NCI-H774 (cell line): Measurements from ENCODE around the gene KCNN1.
"Not testable (repeated sequence)": the region's sequence is repeated elsewhere in the genome, so short reads cannot be mapped to it uniquely, and the experiment has no call there.

Experiments used
- DNase-seq: peaks from one replicate; lab custom pipeline; 2025; lab: John Stamatoyannopoulos, UW

The KCNN1 gene

GRCh38 chr19:17966550-17967256 is at the start of gene KCNN1:
Gene KCNN1 (plus strand): TSS chr19:17967107. CDS start chr19:17973889, 6,782 bp downstream.
- DNase-seq = no peak

GRCh38 chr19:17918151-17918550 is 48.8 kb upstream of the KCNN1 start:
- DNase-seq = not testable (repeated sequence)

- DNase-seq = not testable (repeated sequence)
Observed at GRCh38 chr19:17919122-17919521, 47.8 kb upstream of the KCNN1 start.

- no peak for DNase-seq
Observed at GRCh38 chr19:17920527-17920926, 46.4 kb upstream of the KCNN1 start.

DNA sequence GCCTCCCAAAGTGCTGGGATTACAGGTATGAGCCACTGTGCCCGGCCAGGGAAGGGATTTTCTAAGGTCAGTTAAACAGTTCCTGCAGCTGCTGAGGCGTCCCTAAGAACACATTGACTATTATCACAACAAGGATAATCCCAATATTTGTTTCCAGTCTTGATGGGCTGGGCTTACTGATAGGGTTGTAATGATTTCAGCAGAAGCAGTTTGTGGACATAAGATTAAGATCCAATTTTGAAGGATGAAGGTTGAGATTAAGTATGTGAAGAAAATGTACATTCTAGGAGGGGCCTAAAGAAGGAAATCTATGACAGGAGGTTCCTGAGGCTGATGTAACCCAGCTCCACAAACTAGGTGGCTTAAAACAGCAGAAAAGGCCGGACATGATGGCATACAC is 44.8 kb upstream of the KCNN1 start:
- no peak for DNase-seq

DNA sequence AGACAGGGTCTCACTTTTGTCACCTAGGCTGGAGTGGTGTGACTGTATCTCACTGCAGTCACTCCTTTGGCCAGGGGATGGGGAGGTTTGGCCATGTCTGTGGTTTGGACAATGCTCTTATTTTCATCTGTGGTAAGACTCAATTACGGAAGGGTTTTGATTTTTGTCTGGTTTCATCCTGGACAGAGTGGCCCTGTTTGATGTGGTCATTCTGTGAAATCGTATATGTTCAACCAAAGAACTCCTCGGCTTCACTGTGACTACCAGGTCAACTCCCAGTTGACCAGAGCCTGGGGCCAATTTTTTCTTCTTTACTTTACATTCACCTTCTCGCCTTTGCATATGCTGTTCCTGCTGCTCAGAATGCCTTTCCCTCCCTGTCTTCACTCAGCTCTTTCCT is 40.9 kb upstream of the KCNN1 start:
- DNase-seq = no peak

DNA sequence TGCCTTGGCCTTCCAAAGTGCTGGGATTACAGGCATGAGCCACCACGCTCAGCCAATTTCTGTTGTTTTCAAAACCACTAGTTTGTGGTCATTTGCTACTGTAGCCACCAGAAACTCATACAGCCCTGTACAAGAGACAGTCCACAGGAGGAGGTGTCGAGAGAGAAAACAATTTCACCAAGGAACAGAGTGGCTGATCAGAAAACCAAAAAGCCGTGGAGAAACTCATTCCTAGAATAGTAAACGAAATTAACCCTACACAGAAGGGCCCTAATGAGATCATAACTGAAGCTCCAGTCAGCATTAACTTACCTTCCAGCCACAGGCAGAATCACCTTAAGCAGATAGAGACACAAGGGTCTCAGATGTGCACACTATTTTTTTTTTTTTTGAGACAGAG is 37.9 kb upstream of the KCNN1 start:
- DNase-seq = no peak

GRCh38 chr19:17931532-17932191 is 35.2 kb upstream of the KCNN1 start:
- no peak for DNase-seq

DNA sequence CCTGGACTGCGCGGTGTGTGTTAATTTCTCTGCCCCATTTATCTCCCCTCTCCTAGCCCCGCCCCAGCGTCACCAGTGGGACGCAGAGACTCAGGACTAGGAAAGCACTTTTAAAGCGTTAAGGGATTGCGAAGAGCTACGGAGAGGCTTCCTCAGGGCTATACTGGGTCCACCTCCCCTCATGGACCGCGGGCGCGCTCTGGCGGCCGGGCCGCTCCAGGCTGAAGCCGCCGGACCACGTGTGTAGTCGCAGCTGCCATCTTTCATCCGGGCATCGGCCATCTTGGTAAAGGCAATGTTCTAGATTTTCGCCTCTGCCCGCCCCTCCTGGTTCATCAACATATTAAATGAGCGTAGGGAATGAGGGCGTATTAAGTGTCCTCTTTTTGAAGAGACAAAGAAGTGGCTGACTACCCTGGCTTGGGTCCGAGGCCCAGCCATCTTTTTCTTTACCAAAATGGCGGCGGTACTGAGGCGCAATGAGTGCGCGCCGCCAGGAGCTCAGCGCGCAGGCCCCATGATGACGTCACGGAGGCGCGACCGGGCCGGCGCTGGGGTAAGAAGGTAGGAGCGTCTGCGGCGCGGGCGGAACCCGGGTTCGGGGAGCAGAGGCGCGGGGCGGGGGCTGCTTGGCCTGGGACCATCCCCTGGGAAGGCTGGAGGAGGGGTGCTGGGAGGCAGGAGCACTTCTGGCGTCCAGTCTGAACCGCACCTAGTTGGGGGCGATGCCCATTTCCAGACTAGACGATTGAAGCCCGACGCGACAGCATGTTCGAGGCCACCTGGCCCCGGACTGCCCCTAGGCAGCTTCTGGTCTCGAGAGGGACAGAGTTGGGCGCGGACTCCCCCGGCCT is 34.2 kb upstream of the KCNN1 start, which contains the start of gene CCDC124:
CCDC124 (plus strand) TSS at position 531 of the 854 bp plus-strand sequence. CDS start 3,406 bp downstream, outside the sequence.
- DNase-seq = peak; percentile 89

DNA sequence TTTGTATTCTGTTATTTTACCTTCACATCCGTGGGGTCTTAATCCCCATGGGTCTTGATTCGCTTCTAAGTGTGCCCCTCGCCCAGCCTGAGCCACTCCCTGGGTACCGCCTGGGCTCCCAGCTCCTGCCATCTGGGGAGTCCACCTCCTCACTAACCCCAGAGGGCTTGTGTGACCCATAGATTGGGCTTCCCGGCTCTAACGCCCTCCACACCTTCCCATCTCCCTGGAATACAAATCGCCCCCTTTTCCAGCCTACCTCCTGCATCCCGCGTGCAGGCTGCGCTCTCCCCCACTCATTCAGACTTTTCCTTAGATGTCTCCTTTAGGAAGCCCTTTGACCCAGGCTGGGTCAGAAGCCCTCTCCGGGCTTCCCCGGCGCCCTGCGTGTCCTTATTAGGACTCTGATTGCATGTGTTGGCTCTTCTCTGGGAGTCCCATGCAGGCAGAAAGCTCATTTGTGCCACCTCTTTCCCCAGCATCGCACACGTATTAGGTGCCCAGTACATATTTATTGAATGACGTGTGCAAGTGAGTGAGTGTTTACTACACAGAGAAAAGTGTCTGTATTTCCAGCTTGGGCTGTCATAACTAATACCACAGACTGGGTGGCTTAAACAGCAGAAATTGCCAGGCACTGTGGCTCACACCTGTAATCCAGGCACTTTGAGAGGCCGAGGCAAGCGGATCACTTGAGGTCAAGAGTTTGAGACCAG is 33.3 kb upstream of the KCNN1 start:
- no peak for DNase-seq

- no peak for DNase-seq
Observed at GRCh38 chr19:17936379-17936778, 30.5 kb upstream of the KCNN1 start.

DNA sequence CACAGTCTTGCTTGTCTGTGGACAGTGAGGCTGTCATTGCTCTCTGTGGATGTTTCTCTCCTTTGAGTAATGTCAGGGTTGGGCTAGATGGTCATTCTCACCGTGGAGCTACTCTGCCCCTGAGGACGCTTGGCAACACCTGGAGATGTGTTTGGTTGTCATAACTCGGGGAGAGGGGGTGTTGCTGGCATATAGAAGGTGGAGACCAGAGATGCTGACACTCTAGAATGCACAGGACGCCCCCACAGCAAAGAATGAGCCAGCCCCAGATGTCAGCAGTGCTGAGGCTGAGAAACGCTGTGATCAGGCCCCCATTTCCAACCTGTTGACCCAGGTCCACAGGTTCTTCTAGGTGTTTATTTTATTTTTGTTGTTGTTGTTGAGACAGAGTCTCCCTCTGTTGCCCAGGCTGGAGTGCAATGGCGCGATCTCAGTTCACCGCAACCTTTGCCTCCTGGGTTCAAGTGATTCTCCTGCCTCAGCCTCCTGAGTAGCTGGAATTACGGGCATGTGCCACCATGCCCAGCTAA is 29.5 kb upstream of the KCNN1 start:
- DNase-seq = no peak

DNA sequence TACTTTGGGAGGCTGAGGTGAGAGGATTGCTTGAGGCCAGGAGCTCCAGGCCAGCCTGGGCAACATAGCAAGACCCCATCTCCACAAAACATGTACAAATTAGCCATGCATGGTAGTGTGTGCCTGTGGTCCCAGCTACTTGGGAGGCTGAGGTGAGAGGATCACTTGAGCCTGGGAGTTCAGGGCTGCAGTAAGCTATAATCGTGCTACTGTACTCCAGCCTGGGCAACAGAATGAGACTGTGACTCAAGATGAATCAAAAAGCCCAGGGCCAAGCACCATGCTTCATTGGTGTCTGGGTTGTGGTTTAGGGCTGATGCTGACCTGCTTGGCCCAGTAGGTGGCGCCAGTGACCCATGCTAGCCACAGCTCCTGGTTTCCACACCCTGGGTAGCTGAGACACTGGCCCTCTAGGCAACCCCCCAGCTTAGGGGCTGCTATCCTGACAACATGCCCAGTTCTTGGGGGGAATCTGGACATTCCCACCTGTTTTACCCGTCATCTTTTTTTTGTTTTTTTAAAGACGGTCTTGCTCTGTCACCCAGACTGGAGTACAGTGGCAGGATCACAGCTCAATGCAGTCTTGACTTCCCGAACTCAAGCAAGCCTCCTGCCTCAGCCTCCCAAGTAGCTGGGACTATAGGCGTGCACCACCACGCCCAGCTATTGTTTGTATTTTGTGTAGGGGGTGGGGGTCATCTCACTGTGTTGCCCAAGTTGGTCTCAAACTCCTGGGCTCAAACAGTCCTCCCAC is 28.6 kb upstream of the KCNN1 start:
- DNase-seq = peak; percentile 44

DNA sequence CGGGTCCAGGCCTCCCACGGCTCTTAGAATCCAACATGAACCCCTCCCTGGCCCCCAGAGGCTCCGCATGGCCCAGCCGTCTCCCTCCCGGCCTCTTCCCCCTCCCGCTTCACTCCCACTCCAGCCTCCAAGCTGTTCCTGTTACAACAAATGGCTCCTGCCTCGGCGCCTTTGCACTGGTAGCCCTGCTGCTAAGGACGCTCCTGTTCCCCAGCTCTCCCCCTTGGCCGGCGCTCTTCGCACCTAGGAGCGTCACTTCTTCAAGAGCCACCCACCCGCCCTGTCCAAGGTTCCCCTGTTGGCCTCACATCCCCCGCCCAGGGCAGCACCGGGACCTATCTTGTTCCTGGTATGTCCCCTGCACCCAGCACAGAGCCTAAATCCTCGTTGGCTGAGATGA is 24.7 kb upstream of the KCNN1 start:
- DNase-seq = no peak

DNA sequence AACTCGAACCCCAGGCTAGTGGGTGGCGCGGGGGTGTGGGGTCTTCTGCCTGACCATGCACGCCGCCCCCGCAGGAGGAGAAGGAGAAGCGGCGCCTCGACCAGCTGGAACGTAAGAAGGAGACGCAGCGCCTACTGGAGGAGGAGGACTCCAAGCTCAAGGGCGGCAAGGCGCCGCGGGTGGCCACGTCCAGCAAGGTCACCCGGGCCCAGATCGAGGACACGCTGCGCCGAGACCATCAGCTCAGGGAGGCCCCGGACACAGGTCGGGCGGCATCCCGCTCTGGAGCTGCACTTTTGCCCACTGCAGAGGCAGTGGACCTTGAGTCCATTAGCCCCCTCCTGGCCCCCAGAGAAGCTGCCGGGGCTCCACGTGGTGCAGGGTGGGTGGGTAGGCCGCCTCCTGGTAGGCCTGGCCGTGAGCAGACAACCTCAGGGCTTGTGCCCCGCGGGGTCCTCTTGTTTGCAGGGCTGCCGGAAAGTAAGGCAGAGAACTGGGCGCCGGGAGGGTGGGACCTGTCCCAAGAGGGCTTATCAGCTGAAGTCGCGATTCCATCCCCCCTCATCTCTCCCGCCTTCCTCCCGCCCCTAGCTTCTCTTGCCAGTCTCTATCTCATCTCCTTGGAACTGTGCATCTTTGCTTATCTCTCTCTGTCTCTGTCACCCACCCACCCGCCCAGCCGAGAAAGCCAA is 24.2 kb upstream of the KCNN1 start:
- DNase-seq = no peak

DNA sequence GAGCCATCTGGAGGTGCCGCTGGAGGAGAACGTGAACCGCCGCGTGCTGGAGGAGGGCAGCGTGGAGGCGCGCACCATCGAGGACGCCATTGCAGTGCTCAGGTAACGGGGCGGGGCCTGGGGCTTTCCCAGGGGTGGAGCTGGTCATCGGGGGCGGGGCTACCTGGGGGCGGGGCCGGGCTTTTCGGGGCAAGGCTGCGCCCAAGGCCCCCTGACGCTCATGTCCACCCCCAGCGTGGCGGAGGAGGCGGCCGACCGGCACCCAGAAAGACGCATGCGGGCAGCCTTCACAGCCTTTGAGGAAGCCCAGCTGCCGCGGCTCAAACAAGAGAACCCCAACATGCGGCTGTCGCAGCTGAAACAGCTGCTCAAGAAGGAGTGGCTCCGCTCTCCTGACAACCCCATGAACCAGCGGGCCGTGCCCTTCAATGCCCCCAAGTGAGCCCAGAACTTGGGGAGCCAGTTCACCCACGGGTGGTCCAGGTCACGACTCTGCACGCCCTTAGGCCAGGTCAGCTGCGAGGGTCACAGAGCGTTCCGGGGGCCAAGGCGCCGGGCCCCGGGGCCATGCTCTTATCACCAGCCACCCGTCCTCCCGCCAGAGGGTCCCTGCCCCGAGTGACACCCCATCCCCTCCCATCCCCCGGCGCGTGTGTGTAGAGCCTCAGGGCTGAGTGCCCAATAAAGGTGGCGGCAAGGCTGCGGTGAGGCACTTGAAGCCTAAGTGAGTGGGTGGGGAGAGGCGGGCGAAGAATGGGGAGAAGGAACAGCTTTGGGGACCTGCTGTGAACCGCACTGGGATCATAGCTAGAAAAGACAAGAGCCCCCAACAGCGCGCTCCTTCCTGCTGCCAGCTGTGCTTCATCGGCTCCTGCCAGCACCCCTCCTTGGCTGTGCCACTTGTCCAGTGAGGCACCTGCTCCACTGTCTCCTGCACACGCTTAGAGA is 23.4 kb upstream of the KCNN1 start:
- DNase-seq = no peak

DNA sequence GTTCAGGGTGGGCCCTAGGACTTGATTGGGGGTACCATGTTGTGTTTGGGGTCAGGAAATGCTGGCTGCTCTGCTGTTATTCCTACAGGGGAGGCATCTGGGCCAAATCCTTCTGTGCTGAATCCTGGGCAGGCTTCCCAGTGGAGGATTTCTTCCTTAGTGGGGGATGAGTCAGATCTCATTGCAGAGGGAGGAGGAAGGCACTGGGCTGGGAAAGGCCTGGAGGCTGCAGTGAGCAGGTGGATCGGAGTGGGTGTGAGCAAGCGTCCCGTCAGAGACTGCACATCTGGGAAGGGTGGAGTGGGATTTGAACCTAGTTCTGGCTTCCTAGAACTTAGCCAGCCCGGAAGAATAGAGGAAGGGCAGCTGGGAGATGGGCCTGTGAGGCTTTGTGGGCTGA is 22.6 kb upstream of the KCNN1 start:
- no peak for DNase-seq

GRCh38 chr19:17946965-17947784 is 19.7 kb upstream of the KCNN1 start:
- no peak for DNase-seq
